SK-N-SH treated with all-trans-retinoic acid at 6 μM for 48 hours (cell line): ENCODE data around the gene TNK1.

Source experiments
- ATAC-seq: fragments of 200-7000 bp; cut with Tn5 transposase; 3 replicates; pipeline ENCODE4 v1.9.1; 2020; ENCODE audit warnings: mild to moderate bottlenecking, moderate library complexity
- ARNTL ChIP-seq: fragments of 450-650 bp; formaldehyde crosslinking; IDR thresholded peaks from 2 replicates; pipeline ENCODE4 v1.5.0; 2020; ENCODE audit warnings: low read depth, mild to moderate bottlenecking, moderate library complexity, borderline replicate concordance
- BACH2 ChIP-seq: fragments of 250-450 bp; sonication (Bioruptor Pico); IDR thresholded peaks from 2 replicates; pipeline ENCODE4 v1.9.0; 2021; ENCODE audit warnings: mild to moderate bottlenecking, borderline replicate concordance
- CREB5 ChIP-seq: fragments of 250-450 bp; sonication (Bioruptor Pico); IDR thresholded peaks from 2 replicates; pipeline ENCODE4 v1.5.1; 2020; ENCODE audit warnings: low read depth, mild to moderate bottlenecking, moderate library complexity
- CSDC2 ChIP-seq: fragments of 250-450 bp; sonication (Bioruptor Pico); IDR thresholded peaks from 2 replicates; pipeline ENCODE4 v1.5.0; 2020; ENCODE audit warnings: mild to moderate bottlenecking, moderate library complexity
- CSRNP3 ChIP-seq: fragments of 250-450 bp; sonication (Bioruptor Pico); IDR thresholded peaks from 2 replicates; pipeline ENCODE4 v1.5.1; 2021; ENCODE audit warnings: mild to moderate bottlenecking, moderate library complexity
- ESRRG ChIP-seq: fragments of 250-450 bp; sonication (Bioruptor Pico); IDR thresholded peaks from 2 replicates; pipeline ENCODE4 v1.6.1; 2021; ENCODE audit warnings: mild to moderate bottlenecking
- GLIS3 ChIP-seq: fragments of 250-450 bp; sonication (Bioruptor Pico); IDR thresholded peaks from 2 replicates; pipeline ENCODE4 v1.5.0; 2020; ENCODE audit warnings: mild to moderate bottlenecking, moderate library complexity
- ISL1 ChIP-seq: fragments of 250-450 bp; sonication (Bioruptor Pico); IDR thresholded peaks from 2 replicates; pipeline ENCODE4 v2.1.2; 2022; ENCODE audit warnings: mild to moderate bottlenecking, moderate library complexity
- OSR1 ChIP-seq: fragments of 250-450 bp; sonication (Bioruptor Pico); IDR thresholded peaks from 2 replicates; pipeline ENCODE4 v1.8.0; 2022; ENCODE audit warnings: moderate library complexity, mild to moderate bottlenecking, inconsistent platforms
- PATZ1 ChIP-seq: fragments of 250-450 bp; sonication (Bioruptor Pico); IDR thresholded peaks from 2 replicates; pipeline ENCODE4 v1.8.0; 2020; ENCODE audit warnings: mild to moderate bottlenecking, moderate library complexity, borderline replicate concordance
- PPARA ChIP-seq: fragments of 250-450 bp; sonication (Bioruptor Pico); IDR thresholded peaks from 2 replicates; pipeline ENCODE4 v1.5.0; 2020; ENCODE audit warnings: mild to moderate bottlenecking, borderline replicate concordance
- RARB ChIP-seq: fragments of 250-450 bp; sonication (Bioruptor Pico); IDR thresholded peaks from 2 replicates; pipeline ENCODE4 v1.8.0; 2021; ENCODE audit warnings: mild to moderate bottlenecking, moderate library complexity
- SNAI2 ChIP-seq: fragments of 250-450 bp; sonication (Bioruptor Pico); IDR thresholded peaks from 2 replicates; pipeline ENCODE4 v1.5.0; 2020; ENCODE audit warnings: mild to moderate bottlenecking, moderate library complexity
- TCF4 ChIP-seq: fragments of 250-450 bp; sonication (Bioruptor Pico); IDR thresholded peaks from 2 replicates; pipeline ENCODE4 v1.8.0; 2021; ENCODE audit warnings: mild to moderate bottlenecking, moderate library complexity, borderline replicate concordance
- TOX ChIP-seq: fragments of 250-450 bp; sonication (Bioruptor Pico); IDR thresholded peaks from 2 replicates; pipeline ENCODE4 v1.8.0; 2021; ENCODE audit warnings: mild to moderate bottlenecking, moderate library complexity, borderline replicate concordance
- TSHZ2 ChIP-seq: fragments of 250-450 bp; sonication (Bioruptor Pico); IDR thresholded peaks from 2 replicates; pipeline ENCODE4 v1.5.0; 2020; ENCODE audit warnings: mild to moderate bottlenecking, moderate library complexity
- ZC3H10 ChIP-seq: fragments of 250-450 bp; sonication (Bioruptor Pico); IDR thresholded peaks from 2 replicates; pipeline ENCODE4 v1.5.1; 2021; ENCODE audit warnings: mild to moderate bottlenecking, moderate library complexity
- ZFP3 ChIP-seq: fragments of 250-450 bp; sonication (Bioruptor Pico); IDR thresholded peaks from 2 replicates; pipeline ENCODE4 v1.5.0; 2020; ENCODE audit warnings: mild to moderate bottlenecking, moderate library complexity
- ZFP30 ChIP-seq: fragments of 450-650 bp; formaldehyde crosslinking; IDR thresholded peaks from 2 replicates; pipeline ENCODE4 v1.5.0; 2022; ENCODE audit warnings: mild to moderate bottlenecking, moderate library complexity
- ZNF565 ChIP-seq: fragments of 450-650 bp; formaldehyde crosslinking; conservative IDR thresholded peaks from 2 replicates; pipeline ENCODE4 v1.5.0; 2020; ENCODE audit warnings: low read depth, mild to moderate bottlenecking, moderate library complexity
- ZNF70 ChIP-seq: fragments of 450-650 bp; formaldehyde crosslinking; IDR thresholded peaks from 2 replicates; pipeline ENCODE4 v1.5.0; 2020; ENCODE audit warnings: mild to moderate bottlenecking, moderate library complexity
- ZNF8 ChIP-seq: fragments of 450-650 bp; formaldehyde crosslinking; IDR thresholded peaks from 2 replicates; pipeline ENCODE4 v1.5.0; 2020; ENCODE audit warnings: mild to moderate bottlenecking, moderate library complexity

Gene TNK1

DNA sequence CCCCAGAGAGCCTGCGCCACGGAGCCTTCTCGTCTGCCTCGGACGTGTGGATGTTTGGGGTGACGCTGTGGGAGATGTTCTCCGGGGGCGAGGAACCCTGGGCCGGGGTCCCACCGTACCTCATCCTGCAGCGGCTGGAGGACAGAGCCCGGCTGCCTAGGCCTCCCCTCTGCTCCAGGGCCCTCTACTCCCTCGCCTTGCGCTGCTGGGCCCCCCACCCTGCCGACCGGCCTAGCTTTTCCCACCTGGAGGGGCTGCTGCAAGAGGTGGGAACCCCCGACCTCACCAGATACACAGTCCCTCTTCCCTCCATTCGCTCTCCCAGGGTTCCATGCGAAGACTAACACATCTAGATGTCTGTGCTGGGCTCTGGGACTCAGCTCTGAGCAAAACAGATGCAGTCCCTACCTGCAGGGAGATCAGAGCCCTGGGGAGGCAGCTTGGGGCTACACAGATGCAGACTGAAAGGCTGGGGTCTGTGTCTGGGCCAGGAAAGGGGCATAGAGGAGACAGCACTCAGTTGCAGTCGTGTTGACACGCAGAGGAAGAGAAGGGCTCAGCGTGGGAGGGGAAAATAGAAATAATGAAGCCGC, 3.7 kb downstream of the TNK1 start:
- ATAC-seq, result no peak; the same call in 2 of the 3 replicates
- no peak for TF ChIP-seq TSHZ2 (CRISPR knock-in tag)
- no peak for TF ChIP-seq GLIS3 (CRISPR knock-in tag)
- no peak for TF ChIP-seq RARB (CRISPR knock-in tag)

DNA sequence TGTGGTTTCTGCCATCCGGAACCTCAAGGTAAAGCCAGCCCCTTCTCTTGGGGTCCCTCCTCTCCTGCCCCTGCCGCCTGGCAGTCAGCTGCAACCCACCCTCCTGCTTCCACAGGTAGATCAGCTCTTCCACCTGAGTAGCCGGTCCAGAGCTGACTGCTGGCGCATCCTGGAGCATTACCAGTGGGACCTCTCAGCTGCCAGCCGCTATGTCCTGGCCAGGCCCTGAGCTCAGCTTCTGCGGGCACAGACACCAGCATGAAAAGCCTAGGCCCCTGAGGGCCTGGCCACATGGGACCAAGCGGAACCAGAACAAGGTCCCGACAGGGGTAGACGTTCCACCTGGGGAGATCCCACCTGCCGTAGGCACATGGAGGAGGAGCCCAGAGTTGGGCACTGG, 8.0 kb downstream of the TNK1 start:
- no peak for ATAC-seq
- TF ChIP-seq TCF4, result no peak
- no peak for TF ChIP-seq TSHZ2 (CRISPR knock-in tag)
- no peak for TF ChIP-seq ESRRG (CRISPR knock-in tag)
- no peak for TF ChIP-seq ARNTL (CRISPR knock-in tag)
- no peak for TF ChIP-seq CREB5 (CRISPR knock-in tag)
- no peak for TF ChIP-seq SNAI2 (CRISPR knock-in tag)
- no peak for TF ChIP-seq ZFP3
- no peak for TF ChIP-seq PPARA
- no peak for TF ChIP-seq ZFP30 (CRISPR knock-in tag)
- TF ChIP-seq GLIS3 (CRISPR knock-in tag), result no peak
- no peak for TF ChIP-seq ZNF70 (CRISPR knock-in tag)
- TF ChIP-seq ZC3H10, result no peak

DNA sequence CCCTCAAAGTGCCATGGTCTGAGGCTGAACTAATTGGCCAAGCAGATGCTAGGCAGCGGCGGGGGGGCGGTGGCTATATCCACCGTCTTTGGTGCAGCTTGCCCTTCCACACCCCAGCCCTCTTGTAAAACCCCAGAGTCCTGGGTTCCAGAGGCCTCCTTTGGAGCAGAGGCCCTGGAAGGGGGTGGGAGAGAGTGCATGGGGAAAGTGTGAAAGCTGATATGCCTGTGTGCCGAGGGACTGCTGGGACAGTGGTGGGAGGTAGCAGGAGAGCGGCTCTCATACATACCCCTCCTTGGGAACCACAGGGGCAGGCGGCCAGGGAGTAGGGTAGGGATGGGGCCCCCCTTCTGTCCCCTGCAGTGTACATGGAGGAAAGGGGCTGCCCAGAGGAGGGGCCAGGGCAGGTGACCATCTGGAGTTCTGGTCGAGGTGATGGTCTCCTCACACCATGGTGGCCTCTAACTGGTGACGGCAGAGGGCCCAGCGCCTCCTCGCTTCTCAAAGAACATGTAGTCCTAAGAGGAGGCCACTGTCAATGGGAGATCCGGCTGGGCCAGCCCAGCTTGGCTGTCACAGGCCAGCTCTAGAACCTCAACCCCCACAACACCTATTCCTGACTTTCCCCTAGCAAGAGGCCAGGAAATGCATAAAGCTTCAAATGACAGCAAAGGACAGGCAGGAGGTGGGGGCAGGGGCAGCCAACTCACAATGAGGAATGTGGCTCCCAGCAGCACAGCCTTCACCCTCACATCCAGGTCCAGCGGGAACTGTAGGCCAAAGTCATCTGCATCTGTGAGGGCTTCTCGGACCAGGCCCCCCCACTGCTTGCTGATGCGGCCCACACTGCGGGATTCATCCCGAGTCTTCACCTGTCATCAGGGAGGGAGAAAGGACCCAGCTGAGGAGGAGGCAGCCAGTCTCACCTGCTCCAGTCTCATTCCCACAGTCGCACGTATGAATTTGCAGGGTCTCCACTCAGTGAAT, 9.3 kb downstream of the TNK1 start:
- no peak for ATAC-seq
- TF ChIP-seq OSR1 (CRISPR knock-in tag) (no peak), RARB (CRISPR knock-in tag) (no peak), ZFP30 (CRISPR knock-in tag) (no peak), GLIS3 (CRISPR knock-in tag) (no peak), CSRNP3 (no peak), BACH2 (CRISPR knock-in tag) (no peak), ESRRG (CRISPR knock-in tag) (no peak), PPARA (no peak), ZNF70 (CRISPR knock-in tag) (no peak), ARNTL (CRISPR knock-in tag) (no peak), TSHZ2 (CRISPR knock-in tag) (no peak), ZNF565 (no peak), TCF4 (no peak), ZC3H10 (no peak), PATZ1 (no peak), ISL1 (no peak), ZNF8 (no peak), TOX (CRISPR knock-in tag) (no peak), CSDC2 (CRISPR knock-in tag) (no peak), ZFP3 (no peak)
